OCI-LY1 (cell line): ENCODE data around the gene OR2AT4.

Source experiments
- H2AFZ ChIP-seq: fragments of 200-600 bp; sonication (generic), shearing (Covaris generic); 2 replicates; pipeline ENCODE4 v1.6.0; 2014; ENCODE audit warnings: antibody characterized with exemption, mild to moderate bottlenecking, low read length
- H3F3A ChIP-seq: fragments of 200-600 bp; sonication (generic), shearing (Covaris generic); 2 replicates; pipeline ENCODE4 v1.6.0; 2014; ENCODE audit warnings: mild to moderate bottlenecking, antibody characterized with exemption, low read length, moderate library complexity; ENCODE audit not compliant: insufficient read depth
- H3K27ac ChIP-seq: fragments of 200-600 bp; sonication (generic); 2 replicates; pipeline ENCODE4 v1.5.1; 2014; ENCODE audit warnings: low read length, mixed run types, mild to moderate bottlenecking, low read depth; ENCODE audit not compliant: poor library complexity, severe bottlenecking
- H3K27me3 ChIP-seq: fragments of 200-600 bp; sonication (generic); 2 replicates; pipeline ENCODE4 v1.6.0; 2014; ENCODE audit warnings: antibody characterized with exemption, mild to moderate bottlenecking, low read length, moderate library complexity; ENCODE audit not compliant: insufficient read depth
- H3K36me3 ChIP-seq: fragments of 200-600 bp; sonication (generic); 2 replicates; pipeline ENCODE4 v1.6.1; 2014; ENCODE audit warnings: mild to moderate bottlenecking, antibody characterized with exemption, low read length, moderate library complexity, mixed read lengths; ENCODE audit not compliant: insufficient read depth
- H3K4me1 ChIP-seq: fragments of 200-600 bp; sonication (generic); 2 replicates; pipeline ENCODE4 v1.5.1; 2014; ENCODE audit warnings: mild to moderate bottlenecking, low read length, moderate library complexity; ENCODE audit not compliant: insufficient read depth, severe bottlenecking
- H3K4me2 ChIP-seq: fragments of 200-600 bp; sonication (generic), shearing (Covaris generic); 2 replicates; pipeline ENCODE4 v1.6.1; 2014; ENCODE audit warnings: low read length
- H3K4me3 ChIP-seq: fragments of 200-600 bp; sonication (generic); 2 replicates; pipeline ENCODE4 v1.5.1; 2014; ENCODE audit warnings: low read length, low read depth, mild to moderate bottlenecking, mixed read lengths; ENCODE audit not compliant: poor library complexity, severe bottlenecking
- H3K79me2 ChIP-seq: fragments of 200-600 bp; shearing (Covaris generic); 2 replicates; pipeline ENCODE4 v1.6.1; 2016; ENCODE audit warnings: mixed run types, low read length, mixed read lengths; ENCODE audit not compliant: insufficient read depth
- H3K9ac ChIP-seq: fragments of 200-600 bp; sonication (generic), shearing (Covaris generic); 2 replicates; pipeline ENCODE4 v1.6.1; 2014; ENCODE audit warnings: mild to moderate bottlenecking, low read length, mixed read lengths
- H3K9me2 ChIP-seq: fragments of 200-600 bp; sonication (generic), shearing (Covaris generic); 2 replicates; pipeline ENCODE4 v1.6.1; 2014; ENCODE audit warnings: low read depth, mild to moderate bottlenecking, low read length, mixed read lengths
- H3K9me3 ChIP-seq: fragments of 200-600 bp; shearing (Covaris generic); 2 replicates; pipeline ENCODE4 v1.6.1; 2014; ENCODE audit warnings: low read length, mixed read lengths
- H4K20me1 ChIP-seq: fragments of 200-600 bp; sonication (generic), shearing (Covaris generic); 2 replicates; pipeline ENCODE4 v1.6.0; 2016; ENCODE audit warnings: mild to moderate bottlenecking, low read length; ENCODE audit not compliant: insufficient read depth
- CTCF ChIP-seq: fragments of 200-600 bp; sonication (generic), shearing (Covaris generic); IDR thresholded peaks from 2 replicates; pipeline ENCODE4 v1.5.1; 2017; ENCODE audit warnings: mild to moderate bottlenecking, antibody characterized with exemption, low read length, moderate library complexity, mixed read lengths
- EZH2 ChIP-seq: fragments of 200-600 bp; sonication (generic), shearing (Covaris generic); IDR thresholded peaks from 2 replicates; pipeline ENCODE4 v1.8.0; 2017; ENCODE audit warnings: borderline replicate concordance, mixed run types, mild to moderate bottlenecking, antibody characterized with exemption, low read length, moderate library complexity, mixed read lengths

The OR2AT4 gene

GRCh38 chr11:75068993-75069392, 27.7 kb downstream of the OR2AT4 start:
- Histone ChIP-seq H3K4me2 (no peak overlapping the region), H3K4me1 (no peaks in the 10 kb centered on the region), H3K9me2 (no peaks in the 10 kb centered on the region), H3K27me3 (no peaks in the 10 kb centered on the region), H2AFZ (no peak overlapping the region), H4K20me1 (no peaks in the 10 kb centered on the region), H3K9ac (no peak overlapping the region), H3K9me3 (peaks cover 3% of the 10 kb centered on the region; the same call in 1 of the 2 replicates), H3K4me3 (no peak overlapping the region), H3K27ac (no peak overlapping the region), H3F3A (no peaks in the 10 kb centered on the region), H3K79me2 (no peaks in the 10 kb centered on the region), H3K36me3 (no peaks in the 10 kb centered on the region)
- TF ChIP-seq EZH2: no peak
- TF ChIP-seq CTCF: no peak

DNA sequence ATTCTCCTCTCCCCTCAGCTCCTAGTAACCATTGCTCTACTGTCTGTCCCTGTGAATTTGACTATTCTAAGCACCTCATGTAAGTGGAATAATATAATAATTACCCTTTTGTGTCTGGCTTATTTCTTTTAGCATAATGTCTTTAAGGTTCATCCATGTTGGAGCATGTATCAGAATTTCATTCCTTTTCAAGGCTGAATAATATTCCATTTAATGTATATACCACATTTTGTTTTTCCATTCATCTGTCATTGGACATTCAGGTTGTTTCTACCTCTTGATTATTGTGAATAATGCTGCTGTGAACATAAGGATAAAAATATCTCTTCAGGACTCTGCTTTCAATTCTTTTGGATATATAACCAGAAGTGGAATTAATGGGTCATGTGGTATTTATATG, 28.1 kb downstream of the OR2AT4 start:
- no peak overlapping the region for H3K4me2 ChIP-seq
- no peaks in the 10 kb centered on the region for H3K9me2 ChIP-seq
- peaks cover 3% of the 10 kb centered on the region; the same call in 1 of the 2 replicates for H3K9me3 ChIP-seq
- H3K4me3 ChIP-seq: no peak overlapping the region
- H3K27ac ChIP-seq: no peak overlapping the region
- H3K27me3 ChIP-seq: no peaks in the 10 kb centered on the region
- H3F3A ChIP-seq: no peaks in the 10 kb centered on the region
- no peak overlapping the region for H3K9ac ChIP-seq
- TF ChIP-seq CTCF (no peak), EZH2 (no peak)
- no peaks in the 10 kb centered on the region for H3K4me1 ChIP-seq
- H3K36me3 ChIP-seq: no peaks in the 10 kb centered on the region
- H2AFZ ChIP-seq: no peak overlapping the region
- no peaks in the 10 kb centered on the region for H4K20me1 ChIP-seq
- H3K79me2 ChIP-seq: no peaks in the 10 kb centered on the region

- Histone ChIP-seq H3F3A (no peaks in the 10 kb centered on the region), H2AFZ (no peak overlapping the region), H3K4me2 (no peak overlapping the region), H3K9me2 (no peaks in the 10 kb centered on the region), H3K9me3 (peaks cover 3% of the 10 kb centered on the region; the same call in 1 of the 2 replicates), H3K27me3 (no peaks in the 10 kb centered on the region), H4K20me1 (no peaks in the 10 kb centered on the region), H3K79me2 (no peaks in the 10 kb centered on the region), H3K4me3 (no peak overlapping the region), H3K27ac (no peak overlapping the region), H3K4me1 (no peaks in the 10 kb centered on the region), H3K36me3 (no peaks in the 10 kb centered on the region), H3K9ac (no peak overlapping the region)
- TF ChIP-seq CTCF (no peak), EZH2 (no peak)
Measured at GRCh38 chr11:75066061-75066460, 30.6 kb downstream of the OR2AT4 start.
